Adrenal gland (tissue), 12 donors: ENCODE results near the gene ANGPTL7. TPM values are rescaled to one million over a fixed set of nuclear protein-coding genes. Genes with fewer than 3 reads are reported as not detected.

ENCODE experiments used
- DNase-seq, 7 donors: peaks; one replicate each; pipeline ENCODE4 v3.0.0-alpha.2; 2019 to 2020
- H3K27ac ChIP-seq, 5 donors: fragments of 200-600 bp; sonication (generic) in 4 of 5; 1 replicate in 3 of 5; 2 replicates in 2 of 5; pipeline versions ENCODE4 v1.5.1 to v1.8.0; 2016 to 2020; ENCODE audit warnings: mild to moderate bottlenecking in 1 of 5
- H3K27me3 ChIP-seq: fragments of 200-600 bp; 2 replicates; pipeline ENCODE4 v1.8.0; 2021
- H3K36me3 ChIP-seq, 2 donors: fragments of 200-600 bp; replicated peaks in 1 of 2; 1 replicate in 1 of 2; 2 replicates in 1 of 2; pipeline versions ENCODE4 v1.5.1 to v1.8.0; 2018 to 2022
- H3K4me1 ChIP-seq, 2 donors: fragments of 200-600 bp; replicated peaks in 1 of 2; 1 replicate in 1 of 2; 2 replicates in 1 of 2; pipeline versions ENCODE4 v1.5.1 to v1.8.0; 2018 to 2021
- H3K4me3 ChIP-seq, 4 donors: fragments of 200-600 bp; sonication (generic) in 3 of 4; one replicate each; pipeline ENCODE4 v1.5.1; 2016 to 2018
- H3K9me3 ChIP-seq, 3 donors: fragments of 200-600 bp; sonication (generic) in 1 of 3; replicated peaks in 1 of 3; 1 replicate in 2 of 3; 2 replicates in 1 of 3; pipeline versions ENCODE4 v1.5.1 to v1.8.0; 2016 to 2021
- POLR2A ChIP-seq, 2 donors: fragments of 450-650 bp; IDR thresholded peaks; one replicate each; pipeline ENCODE4 v1.6.1; 2017; ENCODE audit warnings: antibody characterized with exemption in 2 of 2, mild to moderate bottlenecking in 2 of 2, moderate library complexity in 1 of 2
- WGBS, 4 donors: extraction: QIAGEN DNeasy Blood & Tissue Kit in 2 of 4; methylation state at CpG; one replicate each; pipeline versions ENCODE4 v1.1.5 to v1.1.7; 2013 to 2017; 5-methylcytosine and 5-hydroxymethylcytosine counted together
- intact Hi-C, 2 donors: fragments of 100-400 bp; cut with DNase I; formaldehyde crosslinking; loops; one replicate each; pipeline versions ENCODE4 v1.14.1 to v1.15.0; 2022 to 2023
- polyA plus RNA-seq, 3 donors: library from polyadenylated mRNA; stranded (reverse); fragments of 200-250 nt in 2 of 3; fragments of 350-450 nt in 1 of 3; fragmentation: Illumina TruSeq in 1 of 3; extraction: RNeasy Lipid Tissue Mini Kit (QIAGEN cat#74804) in 1 of 3; gene quantifications; one replicate each; pipeline ENCODE4 v1.2.3, GENCODE V29; 2013 to 2014
- total RNA-seq, 9 donors: library from RNA; depleted of rRNA in 4 of 9; stranded (reverse); fragments of >200 nt in 4 of 9; fragments of 120-200 nt in 1 of 9; fragmentation: NEBNext Ultra II Directional in 1 of 9; extraction: Animal tissue kit (Norgen Biotek cat#: 25700) in 1 of 9; gene quantifications; one replicate each; pipeline versions ENCODE4 v1.1.0 to v1.2.4, GENCODE V29; 2013 to 2023
- TF ChIP-seq, protein P1 (sequence below), 6 experiments: fragments of 450-650 bp in 4 of 6; fragments of 200-600 bp in 2 of 6; sonication (generic) in 1 of 6; IDR thresholded peaks; 1 replicate in 5 of 6; 2 replicates in 1 of 6; pipeline versions ENCODE4 v1.5.1 to v1.8.0; 2016 to 2021; ENCODE audit warnings: antibody characterized with exemption in 6 of 6, mild to moderate bottlenecking in 2 of 6, moderate library complexity in 1 of 6
- donor health status: healthy with polysubstance abuse.
- donor health status: Bipolar disorder and iron deficiency.
- donor health status: DM: yes; HTN: yes; CAD: no.
- donor health status: DM: no; HTN: no; CAD: no.
- donor health status: DM: no; HTN: no; CAD: no.
- donor health status: DM: yes; HTN: yes; CAD: no.

The ANGPTL7 gene
- total and polyA plus RNA-seq, 12 donors: 0.12 to 8.5 (median 2.1) TPM

DNA sequence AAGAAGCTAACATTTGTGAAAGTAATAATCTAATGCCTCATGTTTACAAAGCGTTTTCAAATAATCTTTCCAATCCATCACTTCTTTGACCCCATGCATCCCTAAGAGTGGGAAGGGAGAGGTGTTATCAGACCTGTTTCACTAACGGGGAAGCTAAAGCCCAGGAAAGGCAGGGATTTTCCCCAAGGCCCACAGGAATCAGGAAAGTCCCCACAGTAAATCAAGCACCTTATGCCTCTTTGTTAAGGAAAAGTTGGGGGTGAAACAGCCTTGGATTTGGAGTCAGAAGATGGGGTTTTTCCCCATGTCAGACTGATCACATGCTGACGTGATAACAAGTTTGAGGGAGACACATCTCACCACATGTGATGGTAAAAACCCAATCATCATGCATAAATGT is 20.0 kb upstream of the ANGPTL7 start:
- Histone ChIP-seq H3K9me3 (no peaks in the 10 kb centered on the region), H3K27ac (no peak overlapping the region), H3K27me3 (no peaks in the 10 kb centered on the region), H3K36me3 (no peaks in the 10 kb centered on the region), H3K4me3 (no peak overlapping the region), H3K4me1 (peaks cover 0 to 5% of the 10 kb centered on the region in 2 donors)
- no peak for DNase-seq
- TF ChIP-seq, protein P1, sequence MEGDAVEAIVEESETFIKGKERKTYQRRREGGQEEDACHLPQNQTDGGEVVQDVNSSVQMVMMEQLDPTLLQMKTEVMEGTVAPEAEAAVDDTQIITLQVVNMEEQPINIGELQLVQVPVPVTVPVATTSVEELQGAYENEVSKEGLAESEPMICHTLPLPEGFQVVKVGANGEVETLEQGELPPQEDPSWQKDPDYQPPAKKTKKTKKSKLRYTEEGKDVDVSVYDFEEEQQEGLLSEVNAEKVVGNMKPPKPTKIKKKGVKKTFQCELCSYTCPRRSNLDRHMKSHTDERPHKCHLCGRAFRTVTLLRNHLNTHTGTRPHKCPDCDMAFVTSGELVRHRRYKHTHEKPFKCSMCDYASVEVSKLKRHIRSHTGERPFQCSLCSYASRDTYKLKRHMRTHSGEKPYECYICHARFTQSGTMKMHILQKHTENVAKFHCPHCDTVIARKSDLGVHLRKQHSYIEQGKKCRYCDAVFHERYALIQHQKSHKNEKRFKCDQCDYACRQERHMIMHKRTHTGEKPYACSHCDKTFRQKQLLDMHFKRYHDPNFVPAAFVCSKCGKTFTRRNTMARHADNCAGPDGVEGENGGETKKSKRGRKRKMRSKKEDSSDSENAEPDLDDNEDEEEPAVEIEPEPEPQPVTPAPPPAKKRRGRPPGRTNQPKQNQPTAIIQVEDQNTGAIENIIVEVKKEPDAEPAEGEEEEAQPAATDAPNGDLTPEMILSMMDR (IDR thresholded peaks at IDR 0.05): no peak
- TF ChIP-seq POLR2A (IDR thresholded peaks at IDR 0.05): no peak
- intact Hi-C loops: no loop called here
- 75 to 85% (median 79%) methylated on average over 3 of the region's 3 CpGs for WGBS, 4 donors

DNA sequence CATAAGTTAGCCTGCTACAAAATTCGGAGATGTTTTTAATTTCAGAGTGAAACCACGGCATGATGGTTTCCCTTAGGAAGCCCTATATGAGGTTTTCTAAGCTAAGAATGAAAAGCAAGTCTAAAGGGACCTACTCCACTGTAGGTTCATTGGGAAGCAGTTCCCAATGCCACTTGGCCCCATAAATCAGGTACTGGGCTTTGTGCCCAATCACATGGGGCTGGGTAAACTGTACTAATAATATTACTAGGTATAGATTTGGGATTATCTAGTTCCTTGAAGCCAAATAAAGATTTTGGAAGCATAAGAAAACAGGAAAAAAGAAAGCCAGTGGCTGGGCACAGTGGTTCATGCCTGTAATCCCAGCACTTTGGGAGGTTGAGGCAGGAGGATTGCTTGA is 19.1 kb upstream of the ANGPTL7 start:
- no peak overlapping the region for H3K4me3 ChIP-seq
- H3K9me3 ChIP-seq: no peaks in the 10 kb centered on the region
- intact Hi-C loops: no loop called here
- DNase-seq: no peak
- TF ChIP-seq, protein P1 (IDR thresholded peaks at IDR 0.05): no peak
- no peak for TF ChIP-seq POLR2A (IDR thresholded peaks at IDR 0.05)
- no peaks in the 10 kb centered on the region for H3K36me3 ChIP-seq
- no peak overlapping the region for H3K27ac ChIP-seq
- peaks cover 0 to 5% of the 10 kb centered on the region in 2 donors for H3K4me1 ChIP-seq
- no peaks in the 10 kb centered on the region for H3K27me3 ChIP-seq
- WGBS, 4 donors: 80 to 86% (median 84%) methylated on average over 2 of the region's 2 CpGs

DNA sequence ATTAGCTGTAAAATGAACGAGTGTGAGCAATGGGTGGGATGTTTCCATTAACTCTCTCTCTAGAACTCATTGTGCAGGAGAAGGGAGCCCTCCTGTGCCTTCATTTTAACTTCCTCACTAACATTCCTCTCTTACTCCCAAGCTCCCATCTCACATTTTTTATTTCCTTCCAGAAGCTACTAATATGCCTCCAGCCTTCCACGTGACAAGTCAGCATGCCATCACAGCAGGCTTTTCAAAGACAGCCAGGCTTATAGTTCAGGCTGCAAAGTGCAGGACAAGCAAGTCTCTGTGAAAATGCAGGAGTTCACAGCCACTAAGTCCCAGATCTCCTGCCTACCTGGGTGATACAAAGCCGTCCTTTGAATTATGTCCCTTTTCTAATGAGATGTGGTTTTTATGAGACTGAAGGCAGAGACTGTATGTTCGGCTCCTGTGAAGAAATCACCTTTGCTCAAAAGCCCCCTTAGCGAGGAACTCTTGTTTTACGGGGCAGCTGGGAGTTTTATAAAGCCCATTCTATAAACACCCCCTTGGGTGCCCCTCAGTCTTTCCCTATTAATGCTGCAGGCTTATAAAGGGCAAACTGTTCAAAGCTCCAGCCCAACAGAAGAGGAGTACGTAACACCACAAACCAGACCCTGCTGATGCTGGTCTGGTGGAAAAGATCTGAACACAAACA is 14.8 kb upstream of the ANGPTL7 start:
- Histone ChIP-seq H3K4me1 (peaks cover 3 to 16% of the 10 kb centered on the region in 2 donors), H3K9me3 (no peaks in the 10 kb centered on the region), H3K27ac (no peak overlapping the region), H3K36me3 (no peaks in the 10 kb centered on the region), H3K4me3 (no peak overlapping the region), H3K27me3 (no peaks in the 10 kb centered on the region)
- intact Hi-C loops: no loop called here
- TF ChIP-seq POLR2A (IDR thresholded peaks at IDR 0.05): no peak
- TF ChIP-seq, protein P1 (IDR thresholded peaks at IDR 0.05): no peak
- no peak for DNase-seq
- WGBS, 4 donors: 85 to 95% (median 90%) methylated on average over 7 of the region's 7 CpGs

DNA sequence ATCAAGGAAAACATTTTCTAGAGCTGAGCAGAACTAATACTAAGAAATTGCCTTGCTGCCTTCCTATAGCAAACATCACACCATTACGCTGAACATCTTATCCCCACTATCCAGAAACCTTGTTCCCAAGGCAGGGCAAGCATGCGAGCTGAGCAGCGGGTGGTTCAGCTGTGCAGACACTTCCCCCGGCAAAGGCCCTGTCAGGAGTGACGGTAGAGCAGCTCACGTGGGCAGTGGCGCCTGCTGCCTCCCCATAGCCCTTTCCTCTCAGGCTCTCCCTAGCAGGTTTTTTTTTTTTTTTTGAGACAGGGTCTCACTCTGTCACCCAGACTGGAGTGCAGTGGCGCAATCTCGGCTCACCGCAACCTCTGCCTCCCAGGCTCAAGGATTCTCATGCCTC is 13.7 kb upstream of the ANGPTL7 start:
- H3K27ac ChIP-seq: no peak overlapping the region
- no peaks in the 10 kb centered on the region for H3K9me3 ChIP-seq
- no peak for TF ChIP-seq POLR2A (IDR thresholded peaks at IDR 0.05)
- TF ChIP-seq, protein P1 (IDR thresholded peaks at IDR 0.05): no peak
- no peak overlapping the region for H3K4me3 ChIP-seq
- H3K4me1 ChIP-seq: peaks cover 3 to 24% of the 10 kb centered on the region in 2 donors
- no peaks in the 10 kb centered on the region for H3K36me3 ChIP-seq
- 96 to 99% (median 97%) methylated on average over 10 of the region's 10 CpGs for WGBS, 4 donors
- intact Hi-C loops: no loop called here
- no peaks in the 10 kb centered on the region for H3K27me3 ChIP-seq
- no peak for DNase-seq
